SK-N-SH treated with all-trans-retinoic acid at 6 μM for 48 hours (cell line): Measurements from ENCODE around the gene RALGPS1.

Experiments
- ARNTL ChIP-seq: fragments of 450-650 bp; formaldehyde crosslinking; IDR thresholded peaks from 2 replicates; pipeline ENCODE4 v1.5.0; 2020; ENCODE audit warnings: low read depth, mild to moderate bottlenecking, moderate library complexity, borderline replicate concordance
- GLIS3 ChIP-seq: fragments of 250-450 bp; sonication (Bioruptor Pico); IDR thresholded peaks from 2 replicates; pipeline ENCODE4 v1.5.0; 2020; ENCODE audit warnings: mild to moderate bottlenecking, moderate library complexity
- ISL1 ChIP-seq: fragments of 250-450 bp; sonication (Bioruptor Pico); IDR thresholded peaks from 2 replicates; pipeline ENCODE4 v2.1.2; 2022; ENCODE audit warnings: mild to moderate bottlenecking, moderate library complexity
- RARB ChIP-seq: fragments of 250-450 bp; sonication (Bioruptor Pico); IDR thresholded peaks from 2 replicates; pipeline ENCODE4 v1.8.0; 2021; ENCODE audit warnings: mild to moderate bottlenecking, moderate library complexity
- TCF4 ChIP-seq: fragments of 250-450 bp; sonication (Bioruptor Pico); IDR thresholded peaks from 2 replicates; pipeline ENCODE4 v1.8.0; 2021; ENCODE audit warnings: mild to moderate bottlenecking, moderate library complexity, borderline replicate concordance
- ZC3H10 ChIP-seq: fragments of 250-450 bp; sonication (Bioruptor Pico); IDR thresholded peaks from 2 replicates; pipeline ENCODE4 v1.5.1; 2021; ENCODE audit warnings: mild to moderate bottlenecking, moderate library complexity
- ZFP3 ChIP-seq: fragments of 250-450 bp; sonication (Bioruptor Pico); IDR thresholded peaks from 2 replicates; pipeline ENCODE4 v1.5.0; 2020; ENCODE audit warnings: mild to moderate bottlenecking, moderate library complexity
- ZFP30 ChIP-seq: fragments of 450-650 bp; formaldehyde crosslinking; IDR thresholded peaks from 2 replicates; pipeline ENCODE4 v1.5.0; 2022; ENCODE audit warnings: mild to moderate bottlenecking, moderate library complexity
- ZNF70 ChIP-seq: fragments of 450-650 bp; formaldehyde crosslinking; IDR thresholded peaks from 2 replicates; pipeline ENCODE4 v1.5.0; 2020; ENCODE audit warnings: mild to moderate bottlenecking, moderate library complexity
- ZNF8 ChIP-seq: fragments of 450-650 bp; formaldehyde crosslinking; IDR thresholded peaks from 2 replicates; pipeline ENCODE4 v1.5.0; 2020; ENCODE audit warnings: mild to moderate bottlenecking, moderate library complexity
- TF ChIP-seq, protein P1 (sequence below): fragments of 250-450 bp; sonication (Bioruptor Pico); IDR thresholded peaks from 2 replicates; pipeline ENCODE4 v1.8.0; 2021; ENCODE audit warnings: low read depth, mild to moderate bottlenecking, moderate library complexity, borderline replicate concordance
- TF ChIP-seq, protein P2 (sequence below): fragments of 250-450 bp; sonication (Bioruptor Pico); IDR thresholded peaks from 2 replicates; pipeline ENCODE4 v1.5.0; 2020; ENCODE audit warnings: mild to moderate bottlenecking, moderate library complexity
- TF ChIP-seq, protein P3 (sequence below): fragments of 250-450 bp; sonication (Bioruptor Pico); IDR thresholded peaks from 2 replicates; pipeline ENCODE4 v1.5.1; 2021; ENCODE audit warnings: mild to moderate bottlenecking, moderate library complexity

DNA sequence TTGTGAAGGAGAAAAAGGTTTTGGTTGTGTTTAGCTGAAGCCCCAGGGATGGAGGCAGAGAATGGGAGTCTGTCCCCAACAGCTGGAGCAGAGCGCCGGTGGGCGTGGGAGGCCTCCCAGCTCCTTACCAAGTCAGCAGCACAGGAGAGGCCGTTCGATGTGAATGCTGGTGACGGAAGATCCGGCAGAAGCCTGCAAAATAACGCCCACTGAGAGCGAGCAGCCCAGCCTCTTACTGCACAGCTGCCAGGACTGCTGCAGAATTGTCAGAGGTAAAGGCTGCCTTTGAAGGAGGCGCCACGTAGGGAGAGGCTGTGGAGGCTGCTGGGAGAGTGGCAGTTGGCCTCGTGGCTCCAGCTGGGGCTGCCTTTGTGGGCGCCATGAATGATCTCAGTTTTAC, 181.6 kb downstream of the RALGPS1 start:
- no peak for TF ChIP-seq TCF4
- TF ChIP-seq ZNF8 (CRISPR knock-in tag), result no peak
- TF ChIP-seq, protein P1, sequence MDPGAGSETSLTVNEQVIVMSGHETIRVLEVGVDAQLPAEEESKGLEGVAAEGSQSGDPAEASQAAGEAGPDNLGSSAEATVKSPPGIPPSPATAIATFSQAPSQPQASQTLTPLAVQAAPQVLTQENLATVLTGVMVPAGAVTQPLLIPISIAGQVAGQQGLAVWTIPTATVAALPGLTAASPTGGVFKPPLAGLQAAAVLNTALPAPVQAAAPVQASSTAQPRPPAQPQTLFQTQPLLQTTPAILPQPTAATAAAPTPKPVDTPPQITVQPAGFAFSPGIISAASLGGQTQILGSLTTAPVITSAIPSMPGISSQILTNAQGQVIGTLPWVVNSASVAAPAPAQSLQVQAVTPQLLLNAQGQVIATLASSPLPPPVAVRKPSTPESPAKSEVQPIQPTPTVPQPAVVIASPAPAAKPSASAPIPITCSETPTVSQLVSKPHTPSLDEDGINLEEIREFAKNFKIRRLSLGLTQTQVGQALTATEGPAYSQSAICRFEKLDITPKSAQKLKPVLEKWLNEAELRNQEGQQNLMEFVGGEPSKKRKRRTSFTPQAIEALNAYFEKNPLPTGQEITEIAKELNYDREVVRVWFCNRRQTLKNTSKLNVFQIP (CRISPR knock-in tag), result no peak
- TF ChIP-seq, protein P2, sequence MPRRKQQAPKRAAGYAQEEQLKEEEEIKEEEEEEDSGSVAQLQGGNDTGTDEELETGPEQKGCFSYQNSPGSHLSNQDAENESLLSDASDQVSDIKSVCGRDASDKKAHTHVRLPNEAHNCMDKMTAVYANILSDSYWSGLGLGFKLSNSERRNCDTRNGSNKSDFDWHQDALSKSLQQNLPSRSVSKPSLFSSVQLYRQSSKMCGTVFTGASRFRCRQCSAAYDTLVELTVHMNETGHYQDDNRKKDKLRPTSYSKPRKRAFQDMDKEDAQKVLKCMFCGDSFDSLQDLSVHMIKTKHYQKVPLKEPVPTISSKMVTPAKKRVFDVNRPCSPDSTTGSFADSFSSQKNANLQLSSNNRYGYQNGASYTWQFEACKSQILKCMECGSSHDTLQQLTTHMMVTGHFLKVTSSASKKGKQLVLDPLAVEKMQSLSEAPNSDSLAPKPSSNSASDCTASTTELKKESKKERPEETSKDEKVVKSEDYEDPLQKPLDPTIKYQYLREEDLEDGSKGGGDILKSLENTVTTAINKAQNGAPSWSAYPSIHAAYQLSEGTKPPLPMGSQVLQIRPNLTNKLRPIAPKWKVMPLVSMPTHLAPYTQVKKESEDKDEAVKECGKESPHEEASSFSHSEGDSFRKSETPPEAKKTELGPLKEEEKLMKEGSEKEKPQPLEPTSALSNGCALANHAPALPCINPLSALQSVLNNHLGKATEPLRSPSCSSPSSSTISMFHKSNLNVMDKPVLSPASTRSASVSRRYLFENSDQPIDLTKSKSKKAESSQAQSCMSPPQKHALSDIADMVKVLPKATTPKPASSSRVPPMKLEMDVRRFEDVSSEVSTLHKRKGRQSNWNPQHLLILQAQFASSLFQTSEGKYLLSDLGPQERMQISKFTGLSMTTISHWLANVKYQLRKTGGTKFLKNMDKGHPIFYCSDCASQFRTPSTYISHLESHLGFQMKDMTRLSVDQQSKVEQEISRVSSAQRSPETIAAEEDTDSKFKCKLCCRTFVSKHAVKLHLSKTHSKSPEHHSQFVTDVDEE (CRISPR knock-in tag), result no peak
- TF ChIP-seq ZFP30 (CRISPR knock-in tag), result no peak
- no peak for TF ChIP-seq GLIS3
- no peak for TF ChIP-seq ZNF70 (CRISPR knock-in tag)
- no peak for TF ChIP-seq ZC3H10 (CRISPR knock-in tag)
- no peak for TF ChIP-seq ARNTL (CRISPR knock-in tag)
- TF ChIP-seq ISL1 (CRISPR knock-in tag), result no peak
- TF ChIP-seq, protein P3, sequence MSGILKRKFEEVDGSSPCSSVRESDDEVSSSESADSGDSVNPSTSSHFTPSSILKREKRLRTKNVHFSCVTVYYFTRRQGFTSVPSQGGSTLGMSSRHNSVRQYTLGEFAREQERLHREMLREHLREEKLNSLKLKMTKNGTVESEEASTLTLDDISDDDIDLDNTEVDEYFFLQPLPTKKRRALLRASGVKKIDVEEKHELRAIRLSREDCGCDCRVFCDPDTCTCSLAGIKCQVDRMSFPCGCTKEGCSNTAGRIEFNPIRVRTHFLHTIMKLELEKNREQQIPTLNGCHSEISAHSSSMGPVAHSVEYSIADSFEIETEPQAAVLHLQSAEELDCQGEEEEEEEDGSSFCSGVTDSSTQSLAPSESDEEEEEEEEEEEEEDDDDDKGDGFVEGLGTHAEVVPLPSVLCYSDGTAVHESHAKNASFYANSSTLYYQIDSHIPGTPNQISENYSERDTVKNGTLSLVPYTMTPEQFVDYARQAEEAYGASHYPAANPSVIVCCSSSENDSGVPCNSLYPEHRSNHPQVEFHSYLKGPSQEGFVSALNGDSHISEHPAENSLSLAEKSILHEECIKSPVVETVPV, result no peak
- no peak for TF ChIP-seq RARB (CRISPR knock-in tag)
- TF ChIP-seq ZFP3 (CRISPR knock-in tag), result no peak
